ENCODE measurements around the gene OGFOD1.

The OGFOD1 gene

GRCh38 chr16:56450275-56450985 is 924 bp upstream of the OGFOD1 start:
- H3K36me3 ChIP-seq: peaks cover 0 to 30% (median 27%) of the 10 kb centered on the region in 3 donors
- intact Hi-C loops (cut with DNase I; ENCODE audit: low total_unique reads): no loop called here
- H3K27me3 ChIP-seq: no peaks in the 10 kb centered on the region
- no peak for TF ChIP-seq CTCF (IDR thresholded peaks at IDR 0.05)
- H3K9me3 ChIP-seq: no peaks in the 10 kb centered on the region
- peaks cover 0 to 40% (median 29%) of the 10 kb centered on the region in 4 donors for H3K4me1 ChIP-seq
- H3K27ac ChIP-seq: peak overlapping the region; percentile 88
- no peak for DNase-seq
- H3K4me3 ChIP-seq: peak overlapping the region; percentile 83 to 88

- peaks cover 15 to 36% (median 33%) of the 10 kb centered on the region in 3 donors for H3K36me3 ChIP-seq
- H3K4me3 ChIP-seq: peak overlapping the region; percentile 83 to 88
- peaks cover 0 to 40% (median 29%) of the 10 kb centered on the region in 4 donors for H3K4me1 ChIP-seq
- intact Hi-C loops (cut with DNase I; ENCODE audit: low total_unique reads): no loop called here
- H3K27ac ChIP-seq: peak overlapping the region; percentile 88
- no peaks in the 10 kb centered on the region for H3K27me3 ChIP-seq
- TF ChIP-seq CTCF (IDR thresholded peaks at IDR 0.05): no peak
- peak; percentile 26 to 79 for DNase-seq
- no peaks in the 10 kb centered on the region for H3K9me3 ChIP-seq
Measured at GRCh38 chr16:56451753-56452689, 667 bp downstream of the OGFOD1 start.

- Histone ChIP-seq H3K4me1 (peaks cover 0 to 7% (median 6%) of the 10 kb centered on the region in 4 donors), H3K27me3 (no peaks in the 10 kb centered on the region), H3K9me3 (no peaks in the 10 kb centered on the region), H3K27ac (no peak overlapping the region), H3K36me3 (peaks cover 44 to 79% (median 78%) of the 10 kb centered on the region in 3 donors), H3K4me3 (no peak overlapping the region)
- intact Hi-C loops (cut with DNase I; ENCODE audit: low total_unique reads): no loop called here
- no peak for DNase-seq
- TF ChIP-seq CTCF (IDR thresholded peaks at IDR 0.05): no peak
Measured at GRCh38 chr16:56457927-56458470, 6.6 kb downstream of the OGFOD1 start.

GRCh38 chr16:56460101-56460500 is 8.7 kb downstream of the OGFOD1 start:
- DNase-seq: no peak
- Histone ChIP-seq H3K9me3 (no peaks in the 10 kb centered on the region), H3K4me3 (no peak overlapping the region), H3K4me1 (no peaks in the 10 kb centered on the region), H3K27ac (no peak overlapping the region), H3K27me3 (no peaks in the 10 kb centered on the region), H3K36me3 (peaks cover 58 to 85% (median 71%) of the 10 kb centered on the region in 3 donors)
- no peak for TF ChIP-seq CTCF (IDR thresholded peaks at IDR 0.05)
- intact Hi-C loops (cut with DNase I; ENCODE audit: low total_unique reads): no loop called here

GRCh38 chr16:56462064-56462796 is 10.9 kb downstream of the OGFOD1 start:
- Histone ChIP-seq H3K36me3 (peaks cover 62 to 85% (median 73%) of the 10 kb centered on the region in 3 donors), H3K27ac (no peak overlapping the region), H3K4me3 (no peak overlapping the region), H3K4me1 (no peaks in the 10 kb centered on the region), H3K27me3 (no peaks in the 10 kb centered on the region), H3K9me3 (no peaks in the 10 kb centered on the region)
- intact Hi-C loops (cut with DNase I; ENCODE audit: low total_unique reads): no loop called here
- no peak for TF ChIP-seq CTCF (IDR thresholded peaks at IDR 0.05)
- no peak for DNase-seq

Data from tibial artery (tissue), 4 donors.